ENCODE data around the gene ARRDC4.

Gene ARRDC4

DNA sequence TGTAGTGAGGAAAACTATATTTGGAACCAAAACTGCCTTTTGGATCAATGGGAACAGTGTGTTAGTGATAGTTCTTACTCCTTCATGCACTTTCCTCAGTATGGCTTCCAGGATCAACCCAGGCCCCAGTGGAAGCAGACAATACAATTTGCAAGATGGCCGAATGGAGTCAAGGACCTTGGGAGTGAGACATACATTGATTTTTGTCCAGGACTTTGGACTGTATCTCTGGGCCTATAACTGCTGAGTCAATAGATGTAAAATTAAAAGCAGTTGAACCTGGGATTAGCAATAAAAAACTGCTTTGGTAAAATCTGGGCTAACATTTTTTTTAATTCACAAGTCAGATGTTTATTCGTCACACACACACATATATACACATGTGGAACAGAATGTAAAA lies 1.8 kb downstream of the ARRDC4 start:
- no peak overlapping the region for H3K4me3 ChIP-seq (ENCODE audit: low read depth, low read length)
- in situ Hi-C loops (cut with HindIII; ENCODE audit: low sequenced_read_pairs): no loop called here
- no peak for DNase-seq (ENCODE audit: low read depth, low spot score)
- TF ChIP-seq, protein P1, sequence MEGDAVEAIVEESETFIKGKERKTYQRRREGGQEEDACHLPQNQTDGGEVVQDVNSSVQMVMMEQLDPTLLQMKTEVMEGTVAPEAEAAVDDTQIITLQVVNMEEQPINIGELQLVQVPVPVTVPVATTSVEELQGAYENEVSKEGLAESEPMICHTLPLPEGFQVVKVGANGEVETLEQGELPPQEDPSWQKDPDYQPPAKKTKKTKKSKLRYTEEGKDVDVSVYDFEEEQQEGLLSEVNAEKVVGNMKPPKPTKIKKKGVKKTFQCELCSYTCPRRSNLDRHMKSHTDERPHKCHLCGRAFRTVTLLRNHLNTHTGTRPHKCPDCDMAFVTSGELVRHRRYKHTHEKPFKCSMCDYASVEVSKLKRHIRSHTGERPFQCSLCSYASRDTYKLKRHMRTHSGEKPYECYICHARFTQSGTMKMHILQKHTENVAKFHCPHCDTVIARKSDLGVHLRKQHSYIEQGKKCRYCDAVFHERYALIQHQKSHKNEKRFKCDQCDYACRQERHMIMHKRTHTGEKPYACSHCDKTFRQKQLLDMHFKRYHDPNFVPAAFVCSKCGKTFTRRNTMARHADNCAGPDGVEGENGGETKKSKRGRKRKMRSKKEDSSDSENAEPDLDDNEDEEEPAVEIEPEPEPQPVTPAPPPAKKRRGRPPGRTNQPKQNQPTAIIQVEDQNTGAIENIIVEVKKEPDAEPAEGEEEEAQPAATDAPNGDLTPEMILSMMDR (IDR thresholded peaks at IDR 0.05; ENCODE audit: low read depth, low read length): no peak

DNA sequence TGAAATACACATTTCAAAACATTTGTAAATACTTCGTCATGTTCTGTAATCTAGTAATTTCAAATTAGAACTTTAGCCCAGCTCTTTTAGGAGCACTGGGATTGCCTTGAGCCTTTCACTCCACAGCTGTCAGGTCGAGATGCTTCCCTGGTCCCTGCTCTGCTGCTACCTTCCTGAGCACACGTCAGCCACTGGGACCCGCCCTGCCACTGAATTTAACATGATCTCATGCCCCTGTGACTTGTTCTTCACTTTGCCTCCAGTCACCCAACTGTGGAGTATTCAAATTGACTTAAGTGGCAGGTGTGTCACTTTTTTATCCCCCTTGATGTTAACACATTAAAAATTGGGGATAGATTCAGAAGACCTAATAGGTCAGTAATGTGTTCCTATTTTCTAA lies 3.3 kb downstream of the ARRDC4 start:
- TF ChIP-seq, protein P1 (IDR thresholded peaks at IDR 0.05; ENCODE audit: low read depth, low read length): no peak
- no peak overlapping the region for H3K4me3 ChIP-seq (ENCODE audit: low read depth, low read length)
- DNase-seq (ENCODE audit: low read depth, low spot score): no peak
- in situ Hi-C loops (cut with HindIII; ENCODE audit: low sequenced_read_pairs): no loop called here

DNA sequence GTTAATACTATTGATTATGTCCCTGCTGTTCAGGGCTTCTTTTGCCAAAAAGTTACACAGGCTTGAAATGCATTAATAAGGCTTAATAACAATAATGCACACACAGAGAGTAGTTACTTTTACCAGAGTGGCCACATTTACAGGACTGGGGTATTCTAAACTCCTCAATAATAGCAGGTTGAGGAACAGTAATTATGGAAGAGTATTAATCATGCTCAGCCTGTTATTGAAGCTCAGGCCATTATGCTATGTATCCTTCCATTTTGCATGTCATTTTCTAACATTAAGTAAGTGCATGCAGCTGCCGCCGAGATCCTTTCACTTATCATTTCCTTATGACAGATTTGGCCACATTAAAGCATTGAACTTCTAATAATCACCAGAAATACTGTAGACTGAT lies 5.7 kb downstream of the ARRDC4 start:
- no peak overlapping the region for H3K4me3 ChIP-seq (ENCODE audit: low read depth, low read length)
- DNase-seq (ENCODE audit: low read depth, low spot score): no peak
- in situ Hi-C loops (cut with HindIII; ENCODE audit: low sequenced_read_pairs): no loop called here
- TF ChIP-seq, protein P1 (IDR thresholded peaks at IDR 0.05; ENCODE audit: low read depth, low read length): no peak

DNA sequence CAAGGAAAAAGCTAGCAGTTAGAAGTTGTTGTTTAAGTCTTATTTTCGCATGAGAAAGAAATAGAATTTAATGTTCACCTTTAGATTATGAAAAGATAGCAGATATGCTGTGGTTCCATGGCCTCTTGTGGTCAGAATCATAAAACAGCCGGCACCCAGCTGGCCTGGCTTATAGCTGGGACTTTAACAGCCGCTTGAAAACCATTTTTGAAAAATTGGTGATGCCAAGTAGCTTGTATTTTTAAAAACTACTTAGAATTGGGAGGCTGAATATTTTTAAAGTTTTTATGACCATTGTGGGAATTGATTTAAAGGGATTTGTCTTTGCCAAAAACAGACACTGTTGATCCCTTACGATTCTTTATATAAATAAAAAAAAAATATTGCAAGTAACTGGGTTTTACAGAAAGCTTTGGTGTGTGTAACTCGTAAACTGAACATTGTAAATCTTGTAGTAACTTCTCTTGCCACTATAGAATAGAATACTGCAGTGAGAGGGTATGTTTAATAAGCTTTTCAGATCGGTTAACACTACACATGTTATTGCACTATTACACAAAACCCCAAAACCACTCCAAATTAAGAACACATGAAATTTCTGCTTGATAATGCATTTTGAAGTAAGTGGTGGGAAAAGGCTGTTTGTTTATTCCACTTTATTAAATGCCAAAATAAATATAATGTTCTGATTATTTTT lies 6.6 kb downstream of the ARRDC4 start:
- DNase-seq (ENCODE audit: low read depth, low spot score): no peak
- in situ Hi-C loops (cut with HindIII; ENCODE audit: low sequenced_read_pairs): no loop called here
- no peak overlapping the region for H3K4me3 ChIP-seq (ENCODE audit: low read depth, low read length)
- TF ChIP-seq, protein P1 (IDR thresholded peaks at IDR 0.05; ENCODE audit: low read depth, low read length): no peak

DNA sequence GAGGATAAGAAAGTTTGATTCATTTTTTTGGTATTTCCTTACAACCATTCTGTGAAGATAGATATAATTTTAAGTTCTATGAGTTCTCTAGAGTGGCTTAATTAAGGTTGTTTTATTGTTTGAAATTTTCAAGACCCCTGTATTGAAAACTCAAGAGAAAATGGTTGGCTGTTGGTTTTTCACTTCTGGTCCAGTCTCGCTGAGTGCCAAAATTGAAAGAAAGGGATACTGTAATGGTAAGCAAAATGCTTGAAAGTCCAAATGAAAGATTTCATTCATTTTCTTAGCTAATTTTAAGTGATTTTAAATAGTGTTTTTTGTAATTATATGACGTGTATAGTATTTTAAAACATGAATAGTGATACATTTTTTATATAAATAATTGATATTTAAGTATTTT lies 7.4 kb downstream of the ARRDC4 start:
- H3K4me3 ChIP-seq (ENCODE audit: low read depth, low read length): no peak overlapping the region
- TF ChIP-seq, protein P1 (IDR thresholded peaks at IDR 0.05; ENCODE audit: low read depth, low read length): no peak
- in situ Hi-C loops (cut with HindIII; ENCODE audit: low sequenced_read_pairs): no loop called here
- no peak for DNase-seq (ENCODE audit: low read depth, low spot score)

DNA sequence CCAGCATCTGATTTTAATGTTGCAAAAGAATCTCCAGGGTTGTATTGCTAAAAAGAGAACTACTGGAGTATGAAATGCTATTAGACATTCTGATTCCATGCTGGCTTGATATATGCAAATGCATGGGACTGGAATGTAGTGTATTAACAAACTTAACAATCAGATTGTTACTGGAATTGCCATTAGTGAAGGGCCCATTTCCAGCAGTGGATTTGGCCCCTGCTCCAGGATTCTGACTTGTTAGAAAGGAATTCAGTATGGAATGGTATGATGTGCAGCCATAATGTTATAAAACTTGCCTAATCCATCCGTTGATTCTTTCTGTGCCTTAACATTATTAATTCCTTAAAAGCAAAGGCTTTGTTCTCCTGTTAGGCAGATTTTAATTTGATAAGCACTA lies 7.9 kb downstream of the ARRDC4 start:
- H3K4me3 ChIP-seq (ENCODE audit: low read depth, low read length): no peak overlapping the region
- TF ChIP-seq, protein P1 (IDR thresholded peaks at IDR 0.05; ENCODE audit: low read depth, low read length): no peak
- in situ Hi-C loops (cut with HindIII; ENCODE audit: low sequenced_read_pairs): no loop called here
- peak; percentile 74 for DNase-seq (ENCODE audit: low read depth, low spot score)
